IMR-90 (cell line): Measurements from ENCODE around the gene MRTFA. TPM values are rescaled to one million over a fixed set of nuclear protein-coding genes. Genes with fewer than 3 reads are reported as not detected.

ENCODE experiments used
- ATAC-seq: fragments of 200-7000 bp; cut with Tn5 transposase; 2 replicates; pipeline ENCODE4 v1.9.1; 2020; ENCODE audit warnings: low read depth, mild to moderate bottlenecking, moderate library complexity
- BruUV-seq: library from RNA; stranded (reverse); fragments of 400-500 nt; replicated peaks from 2 replicates; lab custom pipeline; 2021; lab: Mats Ljungman, UMichigan
- CTCF ChIA-PET: fragments of 300-600 bp; formaldehyde crosslinking; extraction: SDS; loops from one replicate; lab custom pipeline; 2021; ENCODE audit warnings: antibody characterized with exemption; lab: Yijun Ruan, JAX
- POLR2A ChIA-PET: fragments of 300-600 bp; sonication (Branson Sonifier 250); formaldehyde crosslinking; loops from one replicate; lab custom pipeline; 2022; ENCODE audit warnings: antibody characterized with exemption; ENCODE audit not compliant: unreplicated experiment; lab: Charles Lee
- DNase-seq: peaks from one replicate; pipeline ENCODE4 v3.0.0; 2013
- H2AFZ ChIP-seq: replicated peaks from 2 replicates; pipeline ENCODE3; 2013; ENCODE audit warnings: low read length, mild to moderate bottlenecking; ENCODE audit not compliant: poor library complexity
- H2AK5ac ChIP-seq: 2 replicates; pipeline ENCODE4 v1.6.1; 2013; ENCODE audit warnings: low read depth, low read length, inconsistent platforms
- H2AK9ac ChIP-seq: replicated peaks from 2 replicates; pipeline ENCODE3; 2013; ENCODE audit warnings: mild to moderate bottlenecking, low read depth, low read length, moderate library complexity; ENCODE audit not compliant: poor library complexity
- H2BK120ac ChIP-seq: 2 replicates; pipeline ENCODE4 v1.6.1; 2013; ENCODE audit warnings: low read depth, low read length, inconsistent platforms
- H2BK15ac ChIP-seq: 3 replicates; pipeline ENCODE4 v1.6.1; 2013; ENCODE audit warnings: low read depth, low read length, inconsistent platforms
- H2BK20ac ChIP-seq: 2 replicates; pipeline ENCODE4 v1.6.1; 2013; ENCODE audit warnings: low read depth, mild to moderate bottlenecking, inconsistent platforms, low read length, moderate library complexity
- H2BK5ac ChIP-seq: 2 replicates; pipeline ENCODE4 v1.6.1; 2013; ENCODE audit warnings: mild to moderate bottlenecking, low read depth, low read length, inconsistent platforms; ENCODE audit not compliant: poor library complexity, severe bottlenecking
- H3K14ac ChIP-seq: replicated peaks from 2 replicates; pipeline ENCODE4 v1.6.1; 2013; ENCODE audit warnings: low read depth, low read length, inconsistent platforms
- H3K18ac ChIP-seq: 2 replicates; pipeline ENCODE4 v1.6.1; 2013; ENCODE audit warnings: low read depth, low read length, control low read depth
- H3K23ac ChIP-seq: 2 replicates; pipeline ENCODE4 v1.6.1; 2013; ENCODE audit warnings: low read depth, low read length, inconsistent platforms
- H3K27ac ChIP-seq: 2 replicates; pipeline ENCODE4 v1.5.1; 2013; ENCODE audit warnings: mild to moderate bottlenecking, control low read depth, low read length; ENCODE audit not compliant: insufficient read depth
- H3K27me3 ChIP-seq: 2 replicates; pipeline ENCODE4 v1.6.1; 2013; ENCODE audit warnings: low read length; ENCODE audit not compliant: control insufficient read depth, insufficient read depth
- H3K36me3 ChIP-seq: 2 replicates; pipeline ENCODE4 v1.6.1; 2013; ENCODE audit warnings: low read length, mixed read lengths; ENCODE audit not compliant: control insufficient read depth, insufficient read depth
- H3K4ac ChIP-seq: 2 replicates; pipeline ENCODE4 v1.6.1; 2013; ENCODE audit warnings: low read depth, low read length, inconsistent platforms
- H3K4me1 ChIP-seq: 2 replicates; pipeline ENCODE4 v1.6.1; 2013; ENCODE audit warnings: low read length, mixed read lengths; ENCODE audit not compliant: control insufficient read depth, insufficient read depth
- H3K4me2 ChIP-seq: 2 replicates; pipeline ENCODE4 v1.6.1; 2013; ENCODE audit warnings: low read depth, mild to moderate bottlenecking, control low read depth, low read length, moderate library complexity
- H3K4me3 ChIP-seq: 2 replicates; pipeline ENCODE4 v1.5.1; 2013; ENCODE audit warnings: low read depth, mild to moderate bottlenecking, control low read depth, low read length, moderate library complexity; ENCODE audit not compliant: insufficient read depth
- H3K56ac ChIP-seq: 2 replicates; pipeline ENCODE4 v1.6.1; 2013; ENCODE audit warnings: low read length, inconsistent platforms; ENCODE audit not compliant: insufficient read depth; ENCODE audit errors: extremely low read depth
- H3K79me1 ChIP-seq, 2 experiments: 2 replicates each; pipeline ENCODE4 v1.6.1; 2013; ENCODE audit warnings: low read length in 2 of 2, inconsistent platforms in 1 of 2, low read depth in 1 of 2
- H3K9ac ChIP-seq: 2 replicates; pipeline ENCODE4 v1.6.1; 2013; ENCODE audit warnings: low read depth, low read length, control low read depth
- H3K9me1 ChIP-seq: 2 replicates; pipeline ENCODE4 v1.6.1; 2013; ENCODE audit warnings: low read length, inconsistent platforms; ENCODE audit not compliant: insufficient read depth
- H3K9me3 ChIP-seq: 2 replicates; pipeline ENCODE4 v1.6.1; 2013; ENCODE audit warnings: low read length; ENCODE audit not compliant: control insufficient read depth, insufficient read depth
- H4K20me1 ChIP-seq: 2 replicates; pipeline ENCODE4 v1.6.1; 2013; ENCODE audit warnings: low read length, inconsistent platforms; ENCODE audit not compliant: insufficient read depth
- H4K5ac ChIP-seq: 2 replicates; pipeline ENCODE4 v1.6.1; 2013; ENCODE audit warnings: mild to moderate bottlenecking, low read depth, low read length, control low read depth
- H4K8ac ChIP-seq, 2 experiments: 2 replicates each; pipeline ENCODE4 v1.6.1; 2013; ENCODE audit warnings: low read depth in 2 of 2, low read length in 2 of 2, control low read depth in 1 of 2, inconsistent platforms in 1 of 2
- H4K91ac ChIP-seq: 2 replicates; pipeline ENCODE4 v1.6.1; 2013; ENCODE audit warnings: low read depth, low read length, inconsistent platforms; ENCODE audit not compliant: insufficient read depth
- CEBPB ChIP-seq: IDR thresholded peaks from 2 replicates; pipeline ENCODE4 v1.6.1; 2012; ENCODE audit warnings: low read depth, low read length, improper control_type of control experiment
- RFX5 ChIP-seq: IDR thresholded peaks from 2 replicates; pipeline ENCODE4 v1.8.0; 2012; ENCODE audit warnings: low read depth, mild to moderate bottlenecking, low read length, moderate library complexity
- USF2 ChIP-seq: fragments of 150-350 bp; IDR thresholded peaks from 2 replicates; pipeline ENCODE4 v1.6.1; 2017; ENCODE audit warnings: mild to moderate bottlenecking, antibody characterized with exemption, low read length, low read depth
- WGBS, 2 experiments: methylation state at CpG; one replicate each; pipeline versions ENCODE4 v1.1.5 to v1.1.7; 2013; ENCODE audit warnings: missing lambda C conversion rate in 2 of 2; ENCODE audit not compliant: insufficient read length in 1 of 2; ENCODE audit errors: extremely low coverage in 2 of 2; 5-methylcytosine and 5-hydroxymethylcytosine counted together
- dilution Hi-C: fragments of 300-500 bp; cut with HindIII; formaldehyde crosslinking; loops from one replicate; pipeline ENCODE4 v1.14.3; 2018; ENCODE audit warnings: low sequenced_read_pairs; ENCODE audit not compliant: unreplicated experiment
- in situ Hi-C: fragments of 300-500 bp; cut with MboI; formaldehyde crosslinking; loops from 3 replicates; pipeline ENCODE4 v1.14.3; 2019; ENCODE audit warnings: low sequenced_read_pairs, inconsistent platforms, mixed read lengths
- intact Hi-C: fragments of 100-400 bp; cut with micrococcal nuclease; formaldehyde crosslinking; loops from 2 replicates; pipeline ENCODE4 v1.10.0; 2022
- polyA plus RNA-seq, 3 experiments: library from polyadenylated mRNA; depleted of rRNA; stranded (reverse); fragments of >200 nt; gene quantifications; 2 replicates each; pipeline ENCODE4 v1.2.3, GENCODE V29; 2012; ENCODE audit warnings: low replicate concordance in 1 of 3
- total RNA-seq: library from RNA; depleted of rRNA; stranded (reverse); fragments of >200 nt; gene quantifications from 2 replicates; pipeline ENCODE4 v1.2.3, GENCODE V29; 2012

The MRTFA gene
- total and polyA plus RNA-seq, 2 of the 4 experiments (the other 2 are of a cell fraction), result 12.5 to 17.2 TPM

GRCh38 chr22:40668611-40669411 is 32.3 kb upstream of the MRTFA start:
- peak overlapping the region; percentile 10 for H2BK5ac ChIP-seq
- H3K14ac ChIP-seq, result no peak overlapping the region; the same call in 1 of the 2 replicates
- H4K8ac ChIP-seq, result peak overlapping the region; percentile 36 to 85
- DNase-seq (peak; percentile 89), ATAC-seq (peak; percentile 69)
- peak overlapping the region; percentile 47 for H3K18ac ChIP-seq
- dilution Hi-C loops (no loop called here), in situ Hi-C loops (no loop called here), intact Hi-C loops (no loop called here)
- peak overlapping the region; percentile 16 for H2AK9ac ChIP-seq
- BruUV-seq, result no TSS peak
- H2AFZ ChIP-seq, result peak overlapping the region; percentile 80
- no peak overlapping the region for H3K4me2 ChIP-seq
- H3K79me1 ChIP-seq, result no peaks in the 10 kb centered on the region
- H3K56ac ChIP-seq, result no peak overlapping the region
- no peaks in the 10 kb centered on the region for H3K36me3 ChIP-seq
- no peak overlapping the region for H2BK15ac ChIP-seq
- no peak overlapping the region for H3K9ac ChIP-seq
- H3K27me3 ChIP-seq, result no peaks in the 10 kb centered on the region
- H3K4ac ChIP-seq, result peak overlapping the region; percentile 25; the same call in 1 of the 2 replicates
- H2BK120ac ChIP-seq, result no peak overlapping the region
- peaks cover 17% of the 10 kb centered on the region for H3K4me1 ChIP-seq
- H3K9me3 ChIP-seq, result no peaks in the 10 kb centered on the region
- peaks cover 4% of the 10 kb centered on the region; the same call in 1 of the 2 replicates for H3K9me1 ChIP-seq
- ChIA-PET POLR2A (no interaction called here), CTCF (no interaction called here)
- 67% methylated on average over 3 of the region's 11 CpGs; no CpG with 5 or more reads in 1 of the 2 experiments for WGBS, 2 experiments
- H4K5ac ChIP-seq, result peak overlapping the region; percentile 24
- H4K91ac ChIP-seq, result no peak overlapping the region
- H3K23ac ChIP-seq, result no peak overlapping the region
- no peak overlapping the region for H3K27ac ChIP-seq
- no peak overlapping the region for H3K4me3 ChIP-seq
- H4K20me1 ChIP-seq, result no peaks in the 10 kb centered on the region
- no peak overlapping the region for H2AK5ac ChIP-seq
- no peak for TF ChIP-seq CEBPB
- peak; percentile 79 for TF ChIP-seq USF2
- 0 out of 2 replicates have a peak, but pooled peaks have one; percentile 47 for TF ChIP-seq RFX5
- H2BK20ac ChIP-seq, result no peak overlapping the region
